Activated T-helper 1 cell treated with anti-CD3 and anti-CD28 coated beads, Interleukin-12 subunit alpha, Interleukin-12 subunit beta, Interleukin-2, Interleukin-4 antibody, amounts not matched to agents 30 ng/mL and 10 ng/mL and 1 ng/mL, durations not matched to agents 14 hours and 24 hours and 36 hours (primary cell): ENCODE results near the gene SIMC1. TPM values are rescaled to one million over a fixed set of nuclear protein-coding genes. Genes with fewer than 3 reads are reported as not detected.
A peak's percentile ranks its signal among the peaks of the same experiment; 100 is the strongest.
"Not testable (repeated sequence)": the region's sequence is repeated elsewhere in the genome, so short reads cannot be mapped to it uniquely, and the experiment has no call there.

ENCODE experiments used
- DNase-seq: peaks from one replicate; pipeline ENCODE4 v3.0.0; 2021; ENCODE audit warnings: low spot score
- H3K27ac Mint-ChIP-seq: one replicate; pipeline ENCODE4 v1.8.0; 2021; ENCODE audit warnings: mild to moderate bottlenecking, mixed read lengths
- H3K27me3 Mint-ChIP-seq: one replicate; pipeline ENCODE4 v1.8.0; 2022; ENCODE audit warnings: mild to moderate bottlenecking, moderate library complexity, mixed read lengths; ENCODE audit not compliant: insufficient read depth
- H3K36me3 Mint-ChIP-seq: one replicate; pipeline ENCODE4 v1.8.0; 2021; ENCODE audit warnings: low read depth, mixed read lengths
- H3K4me1 Mint-ChIP-seq: one replicate; pipeline ENCODE4 v1.8.0; 2021; ENCODE audit warnings: low read depth, mixed read lengths
- H3K4me3 Mint-ChIP-seq: one replicate; pipeline ENCODE4 v1.8.0; 2021; ENCODE audit warnings: mild to moderate bottlenecking, moderate library complexity, mixed read lengths
- H3K9me3 Mint-ChIP-seq: one replicate; pipeline ENCODE4 v1.8.0; 2021; ENCODE audit warnings: mixed read lengths
- intact Hi-C: fragments of 100-400 bp; cut with micrococcal nuclease; formaldehyde crosslinking; loops from one replicate; pipeline ENCODE4 v1.15.1; 2024
- total RNA-seq: library from RNA; stranded (reverse); gene quantifications from 2 replicates; pipeline ENCODE4 v1.2.3, GENCODE V29; 2022

Gene SIMC1
- total RNA-seq, 1 donor from 2014 or later, result 36.7 TPM

DNA sequence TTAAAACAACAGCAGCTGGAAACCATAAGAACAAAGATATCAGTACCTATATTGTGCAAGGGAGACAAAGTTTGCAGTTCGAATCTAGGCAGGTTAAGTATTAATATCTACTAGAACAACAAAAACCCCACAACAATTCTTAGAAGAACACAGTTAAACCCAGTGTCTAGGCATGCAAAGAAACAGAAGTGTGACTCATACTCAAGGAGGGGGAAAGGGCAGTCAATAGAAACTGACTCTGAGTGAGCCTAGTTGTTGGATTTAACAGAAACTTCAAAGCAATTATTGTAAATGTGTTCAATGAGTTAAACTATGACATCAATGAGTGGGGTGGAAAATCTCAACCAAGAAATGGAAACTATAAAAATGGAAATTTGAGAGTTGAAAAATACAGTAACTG lies 28.2 kb downstream of the SIMC1 start:
- H3K4me1 Mint-ChIP-seq, DNase-seq, H3K4me3 Mint-ChIP-seq, H3K27me3 Mint-ChIP-seq, intact Hi-C loops: not testable (repeated sequence)
- Mint-ChIP-seq H3K9me3 (peaks cover 18% of the 10 kb centered on the region), H3K27ac (peak overlapping the region; percentile 49), H3K36me3 (peaks cover 28% of the 10 kb centered on the region)

DNA sequence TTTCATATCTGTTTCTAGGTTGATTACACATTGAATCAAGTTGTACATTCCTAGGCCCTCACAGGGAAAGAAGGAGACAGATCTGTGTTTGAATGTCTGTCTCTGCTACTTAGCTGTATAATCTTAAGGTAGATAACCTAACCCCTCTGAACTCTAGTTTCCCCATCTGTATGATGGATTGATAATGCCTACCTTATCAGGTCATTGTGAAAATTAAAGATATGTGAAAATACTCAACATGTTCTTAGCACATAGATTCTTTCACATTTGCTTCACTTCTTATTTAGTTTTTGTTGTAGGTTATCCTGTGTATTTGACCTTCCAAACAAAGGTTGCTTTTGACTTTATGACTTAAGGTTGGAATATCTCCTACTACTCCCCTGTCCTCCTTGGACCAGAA lies 50.8 kb downstream of the SIMC1 start:
- H3K27ac Mint-ChIP-seq, H3K27me3 Mint-ChIP-seq, H3K4me3 Mint-ChIP-seq, DNase-seq, intact Hi-C loops, H3K4me1 Mint-ChIP-seq, H3K9me3 Mint-ChIP-seq: not testable (repeated sequence)
- H3K36me3 Mint-ChIP-seq, result peaks cover 14% of the 10 kb centered on the region

DNA sequence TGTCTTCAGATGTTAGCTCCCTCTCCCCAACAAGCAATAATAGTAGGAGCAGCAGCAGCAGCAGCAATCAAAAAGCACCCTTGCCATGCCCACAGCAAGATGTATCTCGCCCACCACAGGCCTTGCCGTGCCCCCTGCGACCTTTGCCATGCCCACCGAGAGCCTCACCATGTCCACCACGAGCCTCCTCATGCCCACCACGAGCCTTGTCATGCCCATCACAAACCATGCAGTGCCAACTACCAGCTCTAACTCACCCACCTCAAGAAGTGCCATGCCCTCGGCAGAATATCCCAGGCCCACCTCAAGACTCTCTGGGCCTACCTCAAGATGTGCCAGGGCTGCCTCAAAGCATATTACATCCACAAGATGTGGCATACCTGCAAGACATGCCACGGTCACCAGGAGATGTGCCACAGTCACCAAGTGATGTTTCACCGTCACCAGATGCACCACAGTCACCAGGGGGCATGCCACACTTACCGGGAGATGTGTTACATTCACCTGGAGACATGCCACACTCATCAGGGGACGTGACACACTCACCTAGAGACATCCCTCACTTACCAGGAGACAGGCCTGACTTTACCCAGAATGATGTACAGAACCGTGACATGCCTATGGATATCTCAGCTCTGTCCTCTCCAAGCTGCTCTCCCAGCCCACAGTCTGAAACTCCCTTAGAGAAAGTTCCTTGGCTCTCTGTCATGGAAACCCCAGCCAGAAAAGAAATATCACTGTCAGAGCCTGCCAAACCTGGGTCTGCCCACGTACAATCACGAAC lies 52.0 kb downstream of the SIMC1 start:
- not testable (repeated sequence) for H3K27ac Mint-ChIP-seq, H3K9me3 Mint-ChIP-seq, H3K36me3 Mint-ChIP-seq

DNA sequence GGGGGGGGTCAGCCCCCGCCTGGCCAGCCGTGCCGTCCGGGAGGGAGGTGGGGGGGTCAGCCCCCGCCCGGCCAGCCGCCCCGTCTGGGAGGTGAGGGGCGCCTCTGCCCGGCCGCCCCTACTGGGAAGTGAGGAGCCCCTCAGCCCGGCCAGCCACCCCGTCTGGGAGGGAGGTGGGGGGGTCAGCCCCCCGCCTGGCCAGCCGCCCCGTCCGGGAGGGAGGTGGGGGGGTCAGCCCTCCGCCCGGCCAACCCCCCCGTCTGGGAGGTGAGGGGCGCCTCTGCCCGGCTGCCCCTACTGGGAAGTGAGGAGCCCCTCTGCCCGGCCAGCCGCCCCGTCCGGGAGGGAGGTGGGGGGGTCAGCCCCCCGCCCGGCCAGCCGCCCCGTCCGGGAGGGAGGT lies 67.1 kb downstream of the SIMC1 start:
- DNase-seq, intact Hi-C loops, H3K4me3 Mint-ChIP-seq, H3K27ac Mint-ChIP-seq, H3K27me3 Mint-ChIP-seq, H3K9me3 Mint-ChIP-seq, H3K4me1 Mint-ChIP-seq: not testable (repeated sequence)
- peaks cover 37% of the 10 kb centered on the region for H3K36me3 Mint-ChIP-seq

More for the DNA sequence above, 52.0 kb downstream of the SIMC1 start:
- H3K4me1 Mint-ChIP-seq, intact Hi-C loops, DNase-seq, H3K27me3 Mint-ChIP-seq, H3K4me3 Mint-ChIP-seq: not testable (repeated sequence)

DNA sequence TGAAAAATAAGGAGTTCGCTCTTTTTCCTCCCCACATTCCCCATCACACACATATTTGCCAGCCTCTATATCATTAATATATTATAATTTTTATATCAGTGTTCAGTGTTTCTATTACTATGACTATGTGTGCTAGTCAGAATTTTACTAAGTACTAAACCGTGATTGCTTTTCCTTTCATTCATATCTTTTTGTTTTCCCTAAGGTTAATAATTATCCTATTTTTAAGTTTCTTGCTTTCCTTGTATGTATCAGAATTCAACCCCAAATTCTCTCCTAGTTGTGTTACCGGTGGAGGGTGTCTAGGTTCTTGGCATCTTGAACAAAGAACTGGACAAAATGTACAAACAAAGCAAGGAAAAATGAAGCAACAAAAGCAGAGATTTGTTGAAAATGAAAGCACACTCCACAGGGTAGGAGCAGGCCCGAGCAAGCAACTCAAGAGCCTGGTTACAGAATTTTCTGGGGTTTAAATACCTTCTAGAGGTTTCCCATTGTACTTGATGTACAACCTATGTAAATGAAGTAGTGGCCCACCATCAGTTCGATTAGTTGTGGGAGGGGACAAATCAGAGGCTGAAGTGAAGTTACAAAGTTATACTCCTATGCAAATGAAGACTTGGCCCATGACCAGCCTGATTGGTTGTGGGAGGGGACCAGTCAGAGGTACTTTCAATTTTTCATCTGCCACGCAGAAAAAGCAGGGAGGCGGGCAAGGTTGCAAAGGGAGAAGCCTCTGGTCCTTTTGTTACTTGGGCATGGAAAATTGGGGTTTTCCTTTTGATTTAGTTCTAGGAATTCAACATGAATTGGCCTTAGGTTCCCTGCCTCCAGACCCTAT lies 79.5 kb downstream of the SIMC1 start:
- H3K27me3 Mint-ChIP-seq, result no peaks in the 10 kb centered on the region
- no peak overlapping the region for H3K4me3 Mint-ChIP-seq
- H3K9me3 Mint-ChIP-seq, result no peaks in the 10 kb centered on the region
- no peaks in the 10 kb centered on the region for H3K4me1 Mint-ChIP-seq
- H3K27ac Mint-ChIP-seq, result peak overlapping the region; percentile 21
- peaks cover 31% of the 10 kb centered on the region for H3K36me3 Mint-ChIP-seq
- no peak for DNase-seq
- intact Hi-C loops, result no loop called here

DNA sequence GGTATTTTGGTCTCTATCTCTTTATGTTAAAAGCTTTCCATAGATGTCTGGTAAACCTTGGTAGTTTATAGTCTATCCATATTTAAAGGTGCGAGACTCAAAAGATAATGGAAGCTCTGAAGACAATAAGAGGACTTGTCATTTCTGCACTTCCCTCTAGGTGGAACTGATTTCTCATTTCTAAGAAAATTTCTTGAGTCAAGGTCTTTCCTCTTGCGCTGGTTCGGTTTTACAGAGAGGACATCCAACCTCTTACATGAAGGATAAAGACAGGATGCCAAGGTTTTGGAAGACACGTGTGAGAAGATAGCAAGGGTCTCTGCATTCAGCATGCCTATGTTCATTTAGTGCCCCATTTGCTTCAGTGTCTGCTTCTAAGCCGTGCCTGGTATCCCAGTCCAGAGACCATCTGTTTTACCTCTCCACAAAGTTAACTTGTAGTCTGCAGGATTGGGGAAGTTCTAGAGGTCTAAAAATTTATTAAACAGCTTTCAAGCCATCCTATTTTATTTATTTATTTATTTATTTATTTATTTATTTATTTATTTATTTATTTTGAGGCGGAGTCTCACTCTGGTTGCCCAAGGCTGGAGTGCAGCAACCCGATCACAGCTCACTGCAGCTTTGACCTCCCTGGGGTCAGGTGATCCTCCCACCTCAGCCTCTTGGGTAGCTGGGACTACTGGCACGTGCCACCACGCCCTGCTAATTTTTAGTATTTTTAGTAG lies 81.8 kb downstream of the SIMC1 start:
- no peak for DNase-seq
- no peak overlapping the region for H3K4me3 Mint-ChIP-seq
- no peaks in the 10 kb centered on the region for H3K4me1 Mint-ChIP-seq
- H3K27me3 Mint-ChIP-seq, result no peaks in the 10 kb centered on the region
- intact Hi-C loops, result no loop called here
- H3K27ac Mint-ChIP-seq, result no peak overlapping the region
- no peaks in the 10 kb centered on the region for H3K9me3 Mint-ChIP-seq
- peaks cover 17% of the 10 kb centered on the region for H3K36me3 Mint-ChIP-seq

DNA sequence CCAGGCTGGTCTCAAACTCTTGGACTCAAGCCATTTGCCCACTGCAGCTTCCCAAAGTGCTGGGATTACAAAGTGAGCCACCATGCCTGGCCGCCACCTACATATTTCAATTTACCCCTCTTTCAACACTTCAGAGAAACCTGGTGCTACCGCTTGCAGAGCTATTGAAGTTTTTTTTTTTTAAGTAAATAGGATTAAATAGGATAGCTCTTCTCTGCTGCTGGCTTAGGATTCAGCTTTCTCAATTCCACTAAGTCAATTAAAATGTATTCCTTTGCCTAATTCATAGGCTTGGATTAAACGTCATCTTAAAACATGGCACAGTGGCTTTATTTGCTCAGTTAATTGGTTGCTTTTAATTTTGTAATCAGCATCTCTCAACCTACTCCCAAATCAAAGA lies 82.4 kb downstream of the SIMC1 start:
- intact Hi-C loops, result no loop called here
- no peaks in the 10 kb centered on the region for H3K27me3 Mint-ChIP-seq
- no peak overlapping the region for H3K4me3 Mint-ChIP-seq
- no peak overlapping the region for H3K27ac Mint-ChIP-seq
- no peak for DNase-seq
- no peaks in the 10 kb centered on the region for H3K4me1 Mint-ChIP-seq
- no peaks in the 10 kb centered on the region for H3K9me3 Mint-ChIP-seq
- H3K36me3 Mint-ChIP-seq, result peaks cover 13% of the 10 kb centered on the region

DNA sequence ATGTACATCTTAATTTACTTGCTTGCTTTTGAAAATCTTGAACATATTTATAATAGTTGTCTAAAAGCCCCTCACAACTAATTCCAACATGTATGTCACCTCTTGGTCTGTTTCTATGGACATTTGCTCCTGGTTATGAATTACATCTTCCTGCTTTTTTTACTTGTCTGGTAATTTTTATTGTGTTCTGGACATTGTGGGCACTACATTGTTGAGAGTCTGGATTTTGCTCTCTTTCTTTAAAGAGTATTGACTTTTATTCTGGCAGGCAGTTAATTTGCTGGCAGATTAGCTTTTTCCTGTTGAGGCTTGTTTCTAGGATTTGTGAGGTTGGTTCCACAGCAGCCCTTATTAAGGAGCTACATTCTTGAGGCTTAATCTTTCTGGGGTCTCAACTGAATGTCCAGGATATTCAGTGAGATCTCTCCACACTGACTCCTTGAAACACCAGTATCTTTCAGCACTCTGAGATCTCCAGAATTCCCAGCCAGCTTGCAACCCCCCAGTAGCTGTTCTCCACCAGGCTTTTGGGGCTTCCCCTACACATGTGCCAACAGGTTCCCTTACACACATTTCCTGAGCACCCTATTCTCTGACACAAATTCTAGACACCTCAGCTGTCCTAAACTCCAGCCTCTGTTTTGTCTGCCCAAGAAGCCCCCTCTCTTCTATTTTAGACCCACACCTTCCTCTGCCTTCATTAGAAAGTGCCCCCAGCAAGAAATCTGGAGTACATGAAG lies 96.0 kb downstream of the SIMC1 start:
- H3K4me3 Mint-ChIP-seq, result no peak overlapping the region
- DNase-seq, result no peak
- intact Hi-C loops, result no loop called here

DNA sequence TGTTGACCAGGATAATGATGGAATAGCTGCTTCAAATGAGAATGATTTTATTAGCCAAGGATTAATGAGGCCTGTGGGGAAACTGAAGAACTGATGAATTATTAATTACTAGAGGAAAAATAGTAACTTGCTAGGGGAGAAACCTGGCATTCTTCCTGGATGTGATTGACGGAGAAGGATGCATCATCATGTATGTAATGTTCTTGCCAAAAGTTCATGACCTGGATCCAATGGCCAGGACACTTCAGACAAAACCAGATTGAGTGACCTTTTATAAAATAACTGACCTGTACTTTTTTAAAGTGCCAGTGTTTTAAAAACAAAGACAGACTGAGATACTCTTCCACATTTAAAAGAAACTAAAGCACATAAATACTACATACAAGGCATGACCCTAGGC lies 99.7 kb downstream of the SIMC1 start:
- DNase-seq, result no peak
- no peak overlapping the region for H3K27ac Mint-ChIP-seq
- intact Hi-C loops, result no loop called here
- H3K27me3 Mint-ChIP-seq, result no peaks in the 10 kb centered on the region
- H3K36me3 Mint-ChIP-seq, result peaks cover 22% of the 10 kb centered on the region
- no peak overlapping the region for H3K4me3 Mint-ChIP-seq
- H3K9me3 Mint-ChIP-seq, result peaks cover 8% of the 10 kb centered on the region
- peaks cover 8% of the 10 kb centered on the region for H3K4me1 Mint-ChIP-seq

More for the DNA sequence above, 96.0 kb downstream of the SIMC1 start:
- peaks cover 8% of the 10 kb centered on the region for H3K4me1 Mint-ChIP-seq
- no peak overlapping the region for H3K27ac Mint-ChIP-seq
- H3K27me3 Mint-ChIP-seq, result no peaks in the 10 kb centered on the region
- H3K9me3 Mint-ChIP-seq, result peaks cover 8% of the 10 kb centered on the region
- H3K36me3 Mint-ChIP-seq, result peaks cover 30% of the 10 kb centered on the region

DNA sequence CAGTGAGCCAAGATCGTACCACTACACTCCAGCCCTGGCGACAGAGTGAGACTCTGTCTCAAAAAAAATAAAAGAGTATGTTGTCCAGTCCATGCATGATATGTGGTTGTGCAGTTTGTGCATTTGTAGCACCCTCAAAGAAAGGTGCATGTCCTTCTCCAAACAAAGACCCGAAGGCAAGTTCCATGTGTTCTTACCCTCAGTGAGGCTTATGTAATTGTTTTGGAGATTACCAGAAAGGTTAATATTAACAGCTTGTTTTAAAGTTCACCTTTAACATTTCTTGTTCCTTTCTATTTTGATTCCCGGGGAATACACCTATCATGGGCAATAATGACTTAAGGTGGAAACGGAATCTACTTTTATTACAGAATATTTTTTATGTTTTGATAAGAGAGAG lies 101.1 kb downstream of the SIMC1 start:
- Mint-ChIP-seq H3K4me3 (no peak overlapping the region), H3K27me3 (no peaks in the 10 kb centered on the region), H3K36me3 (peaks cover 13% of the 10 kb centered on the region), H3K4me1 (peaks cover under 1% of the 10 kb centered on the region), H3K27ac (no peak overlapping the region), H3K9me3 (no peaks in the 10 kb centered on the region)
- intact Hi-C loops, result no loop called here
- DNase-seq, result no peak

DNA sequence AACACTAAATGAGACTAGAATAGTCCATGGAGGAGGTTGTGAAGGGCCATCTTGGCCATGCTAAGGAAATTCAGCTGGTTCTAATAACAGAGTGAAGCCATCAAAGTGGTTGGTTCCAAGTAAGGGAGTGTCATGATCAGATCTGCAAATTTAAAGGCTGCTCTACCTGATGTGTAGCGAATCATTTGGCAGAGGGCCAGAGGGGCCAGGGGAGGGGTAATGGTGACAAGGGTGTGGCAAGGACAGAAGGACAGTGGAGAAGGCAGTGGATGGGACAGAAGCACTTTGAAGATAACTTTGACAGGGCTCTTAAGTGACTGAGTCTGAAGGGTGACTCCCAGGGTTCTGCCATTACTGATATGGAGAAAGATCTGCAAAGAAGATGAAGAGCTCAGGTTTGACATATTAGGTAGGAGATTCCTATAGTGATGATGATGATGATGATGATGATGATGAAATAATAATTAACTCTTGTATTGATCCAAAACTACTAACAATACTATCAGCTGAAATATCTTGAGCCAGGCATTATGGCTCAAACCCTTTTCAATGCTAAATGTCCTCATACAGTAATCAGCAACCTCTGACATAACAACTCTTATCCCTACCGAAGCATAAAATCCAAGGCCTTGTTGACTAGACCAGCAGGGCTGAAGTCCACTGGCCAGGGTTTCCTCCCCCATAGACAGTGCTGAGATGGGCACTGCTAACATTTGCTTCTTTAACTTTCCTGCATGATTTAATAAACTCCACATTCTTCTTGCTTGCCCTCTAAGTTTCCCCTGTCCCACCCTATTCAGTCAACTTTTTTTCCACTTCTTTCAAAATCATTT lies 103.3 kb downstream of the SIMC1 start:
- Mint-ChIP-seq H3K36me3 (peaks cover 12% of the 10 kb centered on the region), H3K27me3 (no peaks in the 10 kb centered on the region), H3K4me1 (no peaks in the 10 kb centered on the region), H3K9me3 (no peaks in the 10 kb centered on the region), H3K27ac (no peak overlapping the region), H3K4me3 (no peak overlapping the region)
- intact Hi-C loops, result no loop called here
- no peak for DNase-seq

DNA sequence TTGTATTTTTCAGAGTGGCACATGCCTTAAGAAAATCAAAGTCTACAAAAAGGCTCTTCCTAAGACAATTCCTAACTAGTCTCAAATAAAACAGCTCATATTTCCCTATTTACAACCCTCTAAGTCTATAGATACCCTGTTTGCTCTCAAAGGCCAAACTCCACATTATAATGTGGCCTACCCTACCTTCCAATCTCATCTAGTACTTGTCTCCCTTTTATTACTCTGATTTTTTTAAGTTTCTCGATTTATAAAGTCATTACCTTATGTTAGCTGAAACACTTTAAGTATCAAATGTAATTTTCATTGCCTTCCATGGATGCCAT lies 103.9 kb downstream of the SIMC1 start:
- DNase-seq, result no peak
- Mint-ChIP-seq H3K27ac (no peak overlapping the region), H3K27me3 (no peaks in the 10 kb centered on the region), H3K4me1 (no peaks in the 10 kb centered on the region), H3K36me3 (peaks cover 9% of the 10 kb centered on the region), H3K9me3 (no peaks in the 10 kb centered on the region), H3K4me3 (no peak overlapping the region)
- intact Hi-C loops, result no loop called here
